HG02798 (cell line): ENCODE results near the gene SSH3.

Experiments used
- ATAC-seq: cut with Tn5 transposase; IDR thresholded peaks from one replicate; pipeline ENCODE4 v1.9.1; 2021; ENCODE audit warnings: mild to moderate bottlenecking; ENCODE audit not compliant: unreplicated experiment, poor library complexity

Gene SSH3

GRCh38 chr11:67279589-67280340 lies 23.6 kb upstream of the SSH3 start:
- no peak for ATAC-seq

DNA sequence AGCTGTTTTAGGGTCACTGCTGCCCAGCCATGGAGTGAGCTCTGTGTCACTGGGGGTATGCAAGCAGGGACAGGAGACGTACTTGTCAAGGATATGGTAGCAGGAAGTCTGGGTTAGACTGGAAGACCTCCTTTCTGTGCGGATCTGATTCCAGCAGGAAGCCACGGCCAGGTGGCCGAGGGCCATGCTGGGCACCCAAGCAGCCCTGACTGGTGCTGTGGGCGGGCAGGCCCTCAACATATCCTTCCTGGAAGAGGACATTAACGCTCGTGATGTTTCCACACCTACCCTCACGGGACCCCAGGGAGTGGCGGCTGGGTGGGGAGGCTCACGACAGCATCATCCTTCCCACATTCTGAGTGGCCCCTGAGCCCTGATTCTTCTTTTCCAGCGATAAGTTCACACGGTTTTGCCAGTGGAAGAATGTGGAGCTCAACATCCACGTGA lies 23.0 kb upstream of the SSH3 start:
- no peak for ATAC-seq

- ATAC-seq: no peak
Observed at GRCh38 chr11:67280788-67281551, 22.4 kb upstream of the SSH3 start.

DNA sequence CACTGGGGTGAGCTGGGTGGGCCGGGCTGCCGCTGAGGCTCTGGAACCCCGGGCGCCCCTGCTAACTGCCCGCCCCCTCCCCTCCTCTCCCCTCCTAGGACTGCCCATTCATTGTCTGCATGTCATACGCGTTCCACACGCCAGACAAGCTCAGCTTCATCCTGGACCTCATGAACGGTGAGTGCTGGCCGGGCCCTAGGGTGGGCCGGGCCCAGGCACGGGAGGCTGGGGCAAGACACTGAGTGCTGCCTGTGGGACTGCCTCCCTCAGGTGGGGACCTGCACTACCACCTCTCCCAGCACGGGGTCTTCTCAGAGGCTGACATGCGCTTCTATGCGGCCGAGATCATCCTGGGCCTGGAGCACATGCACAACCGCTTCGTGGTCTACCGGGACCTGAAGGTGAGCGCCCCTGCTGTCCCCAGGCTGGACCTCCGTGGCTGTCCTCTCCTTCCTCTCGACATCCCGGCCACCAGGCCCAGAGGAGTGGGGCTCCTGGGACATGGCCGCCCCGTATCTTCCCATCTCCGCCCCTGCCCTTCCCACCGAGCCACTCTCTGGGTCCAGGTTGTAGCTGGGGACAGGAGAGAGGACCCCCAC lies 21.7 kb upstream of the SSH3 start:
- no peak for ATAC-seq

DNA sequence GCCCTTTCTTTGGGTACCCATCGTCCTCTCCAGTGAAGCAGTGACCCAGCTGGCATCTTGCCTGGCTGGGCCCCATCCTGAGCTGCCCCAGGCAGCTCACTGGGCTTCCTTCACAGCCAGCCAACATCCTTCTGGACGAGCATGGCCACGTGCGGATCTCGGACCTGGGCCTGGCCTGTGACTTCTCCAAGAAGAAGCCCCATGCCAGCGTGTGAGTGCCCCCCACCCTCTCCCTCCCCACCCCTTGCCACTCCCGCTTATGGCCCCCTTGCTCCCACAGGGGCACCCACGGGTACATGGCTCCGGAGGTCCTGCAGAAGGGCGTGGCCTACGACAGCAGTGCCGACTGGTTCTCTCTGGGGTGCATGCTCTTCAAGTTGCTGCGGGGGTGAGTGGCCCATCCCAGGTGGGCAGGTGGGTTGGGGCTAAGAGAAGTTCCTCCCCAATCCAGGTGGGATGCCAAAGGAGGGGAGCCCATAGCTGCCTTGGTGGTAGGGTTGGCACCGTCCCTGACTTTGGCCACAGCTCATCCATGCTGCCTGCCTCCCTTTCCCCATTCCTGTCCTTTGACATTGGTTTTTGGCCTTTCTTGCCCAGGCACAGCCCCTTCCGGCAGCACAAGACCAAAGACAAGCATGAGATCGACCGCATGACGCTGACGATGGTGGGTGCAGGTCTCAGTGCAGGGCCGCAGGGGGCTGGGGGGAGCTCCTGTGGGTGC lies 21.0 kb upstream of the SSH3 start:
- no peak for ATAC-seq

GRCh38 chr11:67282876-67283371 lies 20.4 kb upstream of the SSH3 start:
- ATAC-seq: no peak

- no peak for ATAC-seq
Observed at GRCh38 chr11:67283481-67283963, 19.8 kb upstream of the SSH3 start.

DNA sequence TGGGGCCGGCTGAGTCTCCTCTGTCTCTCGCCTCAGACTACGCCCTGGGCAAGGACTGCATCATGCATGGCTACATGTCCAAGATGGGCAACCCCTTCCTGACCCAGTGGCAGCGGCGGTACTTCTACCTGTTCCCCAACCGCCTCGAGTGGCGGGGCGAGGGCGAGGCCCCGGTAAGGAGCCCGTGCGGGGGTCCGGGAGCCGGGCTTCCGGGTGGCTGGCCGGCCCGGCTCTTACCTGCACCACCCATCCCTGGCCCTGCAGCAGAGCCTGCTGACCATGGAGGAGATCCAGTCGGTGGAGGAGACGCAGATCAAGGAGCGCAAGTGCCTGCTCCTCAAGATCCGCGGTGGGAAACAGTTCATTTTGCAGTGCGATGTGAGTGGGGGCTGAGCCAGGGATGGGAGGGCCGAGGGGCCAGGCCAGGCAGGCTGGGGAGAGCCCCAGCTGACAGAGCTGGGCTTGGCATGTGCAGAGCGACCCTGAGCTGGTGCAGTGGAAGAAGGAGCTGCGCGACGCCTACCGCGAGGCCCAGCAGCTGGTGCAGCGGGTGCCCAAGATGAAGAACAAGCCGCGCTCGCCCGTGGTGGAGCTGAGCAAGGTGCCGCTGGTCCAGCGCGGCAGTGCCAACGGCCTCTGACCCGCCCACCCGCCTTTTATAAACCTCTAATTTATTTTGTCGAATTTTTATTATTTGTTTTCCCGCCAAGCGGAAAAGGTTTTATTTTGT lies 18.4 kb upstream of the SSH3 start:
- ATAC-seq: no peak

DNA sequence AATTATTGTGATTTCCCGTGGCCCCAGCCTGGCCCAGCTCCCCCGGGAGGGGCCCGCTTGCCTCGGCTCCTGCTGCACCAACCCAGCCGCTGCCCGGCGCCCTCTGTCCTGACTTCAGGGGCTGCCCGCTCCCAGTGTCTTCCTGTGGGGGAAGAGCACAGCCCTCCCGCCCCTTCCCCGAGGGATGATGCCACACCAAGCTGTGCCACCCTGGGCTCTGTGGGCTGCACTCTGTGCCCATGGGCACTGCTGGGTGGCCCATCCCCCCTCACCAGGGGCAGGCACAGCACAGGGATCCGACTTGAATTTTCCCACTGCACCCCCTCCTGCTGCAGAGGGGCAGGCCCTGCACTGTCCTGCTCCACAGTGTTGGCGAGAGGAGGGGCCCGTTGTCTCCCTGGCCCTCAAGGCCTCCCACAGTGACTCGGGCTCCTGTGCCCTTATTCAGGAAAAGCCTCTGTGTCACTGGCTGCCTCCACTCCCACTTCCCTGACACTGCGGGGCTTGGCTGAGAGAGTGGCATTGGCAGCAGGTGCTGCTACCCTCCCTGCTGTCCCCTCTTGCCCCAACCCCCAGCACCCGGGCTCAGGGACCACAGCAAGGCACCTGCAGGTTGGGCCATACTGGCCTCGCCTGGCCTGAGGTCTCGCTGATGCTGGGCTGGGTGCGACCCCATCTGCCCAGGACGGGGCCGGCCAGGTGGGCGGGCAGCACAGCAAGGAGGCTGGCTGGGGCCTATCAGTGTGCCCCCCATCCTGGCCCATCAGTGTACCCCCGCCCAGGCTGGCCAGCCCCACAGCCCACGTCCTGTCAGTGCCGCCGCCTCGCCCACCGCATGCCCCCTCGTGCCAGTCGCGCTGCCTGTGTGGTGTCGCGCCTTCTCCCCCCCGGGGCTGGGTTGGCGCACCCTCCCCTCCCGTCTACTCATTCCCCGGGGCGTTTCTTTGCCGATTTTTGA lies 17.5 kb upstream of the SSH3 start:
- ATAC-seq: no peak

DNA sequence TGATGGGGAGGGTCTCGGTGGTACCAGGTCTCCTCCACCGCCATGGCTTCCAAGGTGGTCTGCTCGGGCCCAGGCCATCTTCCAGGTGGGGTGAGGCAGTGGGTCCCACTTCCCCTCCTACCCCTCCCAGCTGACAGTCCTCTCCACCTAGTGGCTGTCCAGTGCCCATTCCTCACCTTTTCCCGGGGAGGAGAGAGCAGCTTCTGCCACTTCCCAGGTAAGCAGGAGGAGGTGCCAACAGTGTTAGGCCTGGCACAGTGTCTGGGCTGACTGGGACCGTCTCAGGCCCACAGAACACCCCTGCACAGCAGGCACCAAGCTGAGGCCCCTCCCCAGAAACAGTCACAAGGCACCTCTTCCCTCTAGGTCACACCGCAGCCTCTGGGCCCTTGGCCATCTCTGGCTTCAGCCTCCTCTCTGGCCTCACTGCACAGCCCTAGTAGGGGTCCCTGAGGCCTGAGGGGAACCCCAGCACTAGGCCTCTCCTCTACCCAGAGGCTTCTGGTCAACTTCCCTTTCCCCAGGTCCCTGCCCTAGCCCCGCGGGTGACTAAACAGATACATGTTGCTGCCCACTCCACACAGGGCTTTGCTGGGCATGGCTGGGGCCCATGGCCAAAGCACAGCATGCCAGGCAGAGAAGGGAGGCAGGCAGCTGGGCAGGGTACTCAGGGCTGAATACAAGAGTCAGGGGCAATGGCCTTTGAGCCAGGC lies 16.6 kb upstream of the SSH3 start:
- ATAC-seq: no peak

DNA sequence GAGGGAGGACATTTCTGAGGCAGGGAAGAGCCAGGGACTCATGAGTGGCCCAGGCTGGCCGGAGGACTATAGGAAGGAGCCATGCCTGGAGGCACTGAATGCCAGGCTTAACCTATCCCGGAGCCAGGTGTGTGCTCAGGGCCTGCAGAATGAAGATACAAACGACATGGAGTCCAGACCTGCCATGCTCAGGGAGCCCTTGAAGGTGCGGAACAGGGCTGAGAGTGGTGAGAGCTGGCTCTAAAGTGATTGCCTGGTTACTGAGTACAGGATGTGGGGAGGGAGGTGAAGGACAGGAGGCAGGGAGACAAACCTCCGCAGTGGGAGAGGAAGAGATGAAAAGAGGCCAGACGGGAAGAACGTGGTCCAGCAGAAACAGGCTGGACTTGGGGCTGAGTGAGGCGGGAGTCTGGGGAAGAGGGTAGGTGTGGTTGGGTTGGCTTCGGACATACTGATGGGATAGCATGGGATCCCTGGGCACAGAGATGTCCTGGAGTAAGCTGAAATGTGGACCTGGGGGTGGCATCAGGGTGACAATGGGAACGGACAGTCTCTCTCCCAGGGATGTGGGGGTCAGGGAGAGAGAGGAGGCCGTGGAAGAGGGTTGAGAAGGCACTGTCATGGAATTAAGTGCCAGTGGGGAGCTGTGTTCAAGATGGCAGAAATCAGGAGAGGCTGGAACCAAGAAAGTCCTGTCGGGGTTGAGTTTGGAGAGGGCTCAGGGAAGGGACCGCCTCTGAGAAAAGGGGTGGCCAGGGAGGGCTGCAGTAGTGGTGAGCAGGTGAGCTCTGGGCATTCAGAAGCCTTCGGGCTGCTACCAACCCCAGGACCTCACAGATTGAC lies 15.8 kb upstream of the SSH3 start:
- ATAC-seq: no peak

- ATAC-seq: no peak
Observed at GRCh38 chr11:67288198-67288451, 15.2 kb upstream of the SSH3 start.

GRCh38 chr11:67288452-67289225 lies 14.7 kb upstream of the SSH3 start:
- peak; percentile 73 for ATAC-seq

DNA sequence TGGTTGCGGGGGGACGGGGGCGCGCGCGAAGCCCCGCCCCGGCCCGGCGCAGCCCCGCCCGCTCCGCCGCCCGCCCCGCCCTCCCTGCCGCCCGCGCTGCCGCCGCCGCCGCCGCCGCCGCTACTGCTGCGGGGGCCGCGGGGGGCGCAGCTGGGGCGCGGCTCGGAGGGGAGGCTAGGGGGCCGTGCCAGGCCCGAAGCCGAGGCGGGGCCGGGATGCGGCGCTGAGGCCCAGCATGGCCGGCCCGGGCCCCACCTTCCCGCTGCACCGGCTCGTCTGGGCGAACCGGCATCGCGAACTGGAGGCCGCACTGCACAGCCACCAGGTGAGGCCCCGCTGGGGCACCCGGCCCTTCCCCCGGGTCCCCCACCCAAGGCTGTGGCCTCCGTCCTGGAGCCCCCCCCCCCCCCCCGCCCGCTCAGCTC lies 14.1 kb upstream of the SSH3 start, which contains the start of gene ANKRD13D:
Gene ANKRD13D, plus strand, starts transcription at position 78 of the 425 bp plus-strand sequence. Its CDS starts 158 bp downstream, at position 236.
- no peak for ATAC-seq

- ATAC-seq: no peak
Observed at GRCh38 chr11:67289651-67290479, 13.5 kb upstream of the SSH3 start.

DNA sequence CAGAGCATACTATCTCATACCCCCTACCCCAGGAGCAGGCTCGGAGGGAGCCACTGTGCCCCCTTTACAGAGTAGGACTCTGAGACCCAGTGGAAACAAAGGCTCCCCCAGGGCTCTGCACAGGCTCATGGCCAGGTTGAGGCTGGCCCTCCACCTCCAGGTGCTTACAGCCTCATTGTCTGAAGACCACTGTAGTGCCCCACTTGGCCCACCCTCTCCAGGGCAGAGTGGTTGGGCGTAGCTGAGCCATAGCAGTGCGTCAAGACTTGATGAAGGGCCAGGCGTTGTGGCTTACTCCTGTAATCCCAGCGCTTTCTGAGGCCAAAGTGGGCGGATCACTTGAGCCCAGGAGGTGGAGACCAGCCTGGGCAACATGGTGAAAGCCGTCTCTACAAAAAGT lies 12.5 kb upstream of the SSH3 start:
- no peak for ATAC-seq
